Upper lobe of left lung (tissue), 4 donors: ENCODE measurements around the gene BPIFB3.

Experiments
- EP300 ChIP-seq, 4 donors: sonication (generic); formaldehyde crosslinking; IDR thresholded peaks; one replicate each; pipeline ENCODE4 v1.5.1; 2017; ENCODE audit warnings: antibody characterized with exemption in 4 of 4, control low read depth in 2 of 4
- POLR2A ChIP-seq, 4 donors: fragments of 450-650 bp; IDR thresholded peaks; one replicate each; pipeline ENCODE4 v1.5.1; 2016 to 2017; ENCODE audit warnings: antibody characterized with exemption in 4 of 4, mild to moderate bottlenecking in 2 of 4
- TF ChIP-seq, protein P1 (sequence below), 6 experiments: fragments of 450-650 bp in 4 of 6; fragments of 200-600 bp in 2 of 6; sonication (generic) in 2 of 6; IDR thresholded peaks; one replicate each; pipeline ENCODE4 v1.5.1; 2016 to 2019; ENCODE audit warnings: antibody characterized with exemption in 6 of 6

DNA sequence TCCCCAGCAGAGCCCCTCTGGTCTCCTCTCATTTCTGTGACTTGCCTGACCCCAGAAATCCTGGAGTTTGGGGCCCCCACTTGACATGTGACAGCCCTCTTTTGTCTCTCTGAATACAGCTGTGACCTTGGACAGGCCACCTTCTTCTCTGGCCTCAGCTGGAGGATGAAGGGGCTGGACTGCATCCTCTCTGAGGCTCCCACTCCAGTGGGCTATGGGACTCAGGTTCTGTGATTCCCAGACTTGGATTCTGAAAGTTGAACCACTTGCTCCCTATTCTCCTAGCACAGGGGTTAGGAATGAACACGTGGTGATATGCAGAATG, 9.1 kb downstream of the BPIFB3 start:
- TF ChIP-seq, protein P1, sequence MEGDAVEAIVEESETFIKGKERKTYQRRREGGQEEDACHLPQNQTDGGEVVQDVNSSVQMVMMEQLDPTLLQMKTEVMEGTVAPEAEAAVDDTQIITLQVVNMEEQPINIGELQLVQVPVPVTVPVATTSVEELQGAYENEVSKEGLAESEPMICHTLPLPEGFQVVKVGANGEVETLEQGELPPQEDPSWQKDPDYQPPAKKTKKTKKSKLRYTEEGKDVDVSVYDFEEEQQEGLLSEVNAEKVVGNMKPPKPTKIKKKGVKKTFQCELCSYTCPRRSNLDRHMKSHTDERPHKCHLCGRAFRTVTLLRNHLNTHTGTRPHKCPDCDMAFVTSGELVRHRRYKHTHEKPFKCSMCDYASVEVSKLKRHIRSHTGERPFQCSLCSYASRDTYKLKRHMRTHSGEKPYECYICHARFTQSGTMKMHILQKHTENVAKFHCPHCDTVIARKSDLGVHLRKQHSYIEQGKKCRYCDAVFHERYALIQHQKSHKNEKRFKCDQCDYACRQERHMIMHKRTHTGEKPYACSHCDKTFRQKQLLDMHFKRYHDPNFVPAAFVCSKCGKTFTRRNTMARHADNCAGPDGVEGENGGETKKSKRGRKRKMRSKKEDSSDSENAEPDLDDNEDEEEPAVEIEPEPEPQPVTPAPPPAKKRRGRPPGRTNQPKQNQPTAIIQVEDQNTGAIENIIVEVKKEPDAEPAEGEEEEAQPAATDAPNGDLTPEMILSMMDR (IDR thresholded peaks at IDR 0.05), result no peak
- TF ChIP-seq POLR2A (IDR thresholded peaks at IDR 0.05), result no peak
- no peak for TF ChIP-seq EP300 (IDR thresholded peaks at IDR 0.05)
